SIG-M5 treated with dmso at 0.1 percent for 504 hours (cell line): ENCODE data around the gene SUSD4.

Experiments used
- DNase-seq: peaks from one replicate; lab custom pipeline; 2025; ENCODE audit not compliant: unreplicated experiment; lab: John Stamatoyannopoulos, UW

Gene SUSD4

GRCh38 chr1:223331301-223331700 is 32.7 kb downstream of the SUSD4 start:
- no peak for DNase-seq

GRCh38 chr1:223330466-223330865 is 33.5 kb downstream of the SUSD4 start:
- no peak for DNase-seq

GRCh38 chr1:223329664-223330415 is 34.1 kb downstream of the SUSD4 start:
- no peak for DNase-seq

- DNase-seq, result no peak
These were observed 34.7 kb downstream of the SUSD4 start for GRCh38 chr1:223329252-223329651.

GRCh38 chr1:223328566-223328965 is 35.4 kb downstream of the SUSD4 start:
- DNase-seq, result no peak

GRCh38 chr1:223326776-223327175 is 37.2 kb downstream of the SUSD4 start:
- no peak for DNase-seq

- DNase-seq, result no peak
These were observed 40.2 kb downstream of the SUSD4 start for GRCh38 chr1:223323491-223324484.

- DNase-seq, result no peak
These were observed 41.1 kb downstream of the SUSD4 start for GRCh38 chr1:223322868-223323267.

- DNase-seq, result no peak
These were observed 43.0 kb downstream of the SUSD4 start for GRCh38 chr1:223320959-223321358.

- DNase-seq, result no peak
These were observed 43.9 kb downstream of the SUSD4 start for GRCh38 chr1:223319905-223320580.

- DNase-seq, result peak; percentile 34
These were observed 44.6 kb downstream of the SUSD4 start for GRCh38 chr1:223319398-223319797.

GRCh38 chr1:223316082-223316481 is 47.9 kb downstream of the SUSD4 start:
- no peak for DNase-seq

GRCh38 chr1:223315665-223316064 is 48.3 kb downstream of the SUSD4 start:
- DNase-seq, result no peak

- no peak for DNase-seq
These were observed 50.6 kb downstream of the SUSD4 start for GRCh38 chr1:223313415-223313754.

- no peak for DNase-seq
These were observed 51.1 kb downstream of the SUSD4 start for GRCh38 chr1:223312705-223313414.

- no peak for DNase-seq
These were observed 51.7 kb downstream of the SUSD4 start for GRCh38 chr1:223312273-223312672.

- DNase-seq, result no peak
These were observed 52.1 kb downstream of the SUSD4 start for GRCh38 chr1:223311826-223312225.

GRCh38 chr1:223308136-223308535 is 55.8 kb downstream of the SUSD4 start:
- DNase-seq, result no peak

GRCh38 chr1:223307544-223307943 is 56.4 kb downstream of the SUSD4 start:
- DNase-seq, result no peak

- no peak for DNase-seq
These were observed 59.0 kb downstream of the SUSD4 start for GRCh38 chr1:223304931-223305330.

GRCh38 chr1:223301371-223301770 is 62.6 kb downstream of the SUSD4 start:
- DNase-seq, result no peak
